GM12864 (cell line): ENCODE data around the gene HACL1.
"Not testable (repeated sequence)": the region's sequence is repeated elsewhere in the genome, so short reads cannot be mapped to it uniquely, and the experiment has no call there.

Source experiments
- DNase-seq: peaks from one replicate; pipeline ENCODE4 v3.0.0-alpha.2; 2011; ENCODE audit warnings: low read depth
- H3K4me3 ChIP-seq: 2 replicates; pipeline ENCODE4 v1.5.1; 2011; ENCODE audit warnings: mild to moderate bottlenecking, low read depth, low read length, control low read depth
- CTCF ChIP-seq: IDR thresholded peaks from 2 replicates; pipeline ENCODE4 v1.5.1; 2011; ENCODE audit warnings: low read depth, mild to moderate bottlenecking, moderate library complexity, low read length, control low read depth, inconsistent platforms; ENCODE audit errors: missing control alignments

HACL1 gene

GRCh38 chr3:15629860-15630597 is 28.7 kb upstream of the HACL1 start:
- TF ChIP-seq CTCF = peak; percentile 71
- DNase-seq = peak; percentile 79
- no peak overlapping the region; the same call in 1 of the 2 replicates for H3K4me3 ChIP-seq

- no peak overlapping the region for H3K4me3 ChIP-seq
- no peak for TF ChIP-seq CTCF
- DNase-seq = no peak
Observed at GRCh38 chr3:15628967-15629366, 27.6 kb upstream of the HACL1 start.

GRCh38 chr3:15623535-15624440 is 22.4 kb upstream of the HACL1 start:
- H3K4me3 ChIP-seq = no peak overlapping the region
- no peak for TF ChIP-seq CTCF
- no peak for DNase-seq

DNA sequence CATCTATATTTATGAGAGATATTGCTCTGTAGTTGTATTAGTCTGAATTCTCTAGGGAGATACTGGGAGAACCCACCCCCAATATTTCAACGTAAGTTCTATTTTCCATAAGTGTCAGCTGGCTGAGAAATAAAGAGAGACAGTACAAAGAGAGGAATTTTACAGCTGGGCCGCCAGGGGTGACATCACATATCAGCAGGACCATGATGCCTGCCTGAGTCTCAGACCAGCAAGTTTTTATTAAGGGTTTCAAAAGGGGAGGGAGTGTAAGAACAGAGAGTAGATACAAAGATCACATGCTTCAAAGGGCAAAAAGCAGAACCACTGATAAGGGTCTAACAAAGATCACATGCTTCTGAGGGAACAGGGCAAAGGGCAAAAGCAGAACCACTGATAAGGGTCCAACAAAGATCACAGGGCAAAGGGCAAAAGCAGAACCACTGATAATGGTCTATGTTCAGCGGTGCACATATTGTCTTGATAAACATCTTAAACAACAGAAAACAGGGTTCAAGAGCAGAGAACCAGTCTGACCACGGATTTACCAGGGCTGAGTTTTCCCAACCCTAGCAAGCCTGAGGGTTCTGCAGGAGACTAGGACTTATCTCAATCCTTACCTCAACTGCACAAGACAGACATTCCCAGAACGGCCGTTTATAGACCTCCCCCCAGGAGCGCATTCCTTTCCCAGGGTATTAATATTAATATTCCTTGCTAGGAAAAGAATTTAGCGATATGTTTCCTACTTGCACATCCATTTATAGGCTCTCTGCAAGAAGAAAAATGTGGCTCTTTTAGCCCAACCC is 18.5 kb upstream of the HACL1 start:
- H3K4me3 ChIP-seq, DNase-seq: not testable (repeated sequence)

DNA sequence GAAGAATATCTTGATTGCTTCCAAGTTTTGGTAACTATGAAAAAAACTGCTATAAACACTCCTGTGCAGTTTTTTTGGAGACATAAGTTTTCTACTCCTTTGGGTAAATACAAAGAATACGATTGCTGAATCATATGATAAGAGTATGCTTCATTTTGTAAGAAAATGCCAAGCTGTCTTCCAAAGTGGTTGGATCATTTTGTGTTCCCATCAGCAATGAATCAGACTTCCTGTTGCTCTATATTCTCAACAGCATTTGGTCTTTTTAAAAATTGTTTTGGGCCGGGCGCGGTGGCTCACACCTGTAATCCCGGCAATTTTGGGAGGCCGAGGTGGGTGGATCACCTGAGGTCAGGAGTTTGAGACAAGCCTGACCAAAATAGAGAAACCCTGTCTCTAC is 14.7 kb upstream of the HACL1 start:
- H3K4me3 ChIP-seq = no peak overlapping the region
- DNase-seq = no peak
- TF ChIP-seq CTCF = no peak

DNA sequence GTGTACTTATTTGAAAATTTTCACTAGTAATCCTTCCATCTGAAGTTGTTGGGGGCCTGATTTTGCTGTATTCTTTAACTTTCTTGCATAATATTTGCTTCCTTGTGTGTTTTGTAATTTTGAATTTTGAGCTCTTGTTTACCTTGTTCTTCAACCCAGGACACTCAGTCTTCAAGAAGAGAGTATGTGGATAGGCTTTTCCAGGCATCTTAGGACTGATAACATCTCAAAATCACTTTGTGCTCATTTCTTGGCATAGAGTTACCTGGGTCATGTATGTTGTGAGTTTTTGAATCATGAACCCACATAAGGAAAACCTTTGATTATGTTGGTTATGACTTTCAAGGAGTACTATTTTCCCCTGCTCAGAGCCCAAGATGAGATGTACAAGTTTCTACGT is 13.6 kb upstream of the HACL1 start:
- no peak for TF ChIP-seq CTCF
- no peak for DNase-seq
- H3K4me3 ChIP-seq = no peak overlapping the region

GRCh38 chr3:15612001-15612400 is 10.6 kb upstream of the HACL1 start:
- no peak for DNase-seq
- H3K4me3 ChIP-seq = no peak overlapping the region
- TF ChIP-seq CTCF = no peak
